ENCODE results near the gene SYNE1.
"Not testable (repeated sequence)": the region's sequence is repeated elsewhere in the genome, so short reads cannot be mapped to it uniquely, and the experiment has no call there.

Gene SYNE1

GRCh38 chr6:152356016-152356415, 281.1 kb downstream of the SYNE1 start:
- DNase-seq, result no peak

DNA sequence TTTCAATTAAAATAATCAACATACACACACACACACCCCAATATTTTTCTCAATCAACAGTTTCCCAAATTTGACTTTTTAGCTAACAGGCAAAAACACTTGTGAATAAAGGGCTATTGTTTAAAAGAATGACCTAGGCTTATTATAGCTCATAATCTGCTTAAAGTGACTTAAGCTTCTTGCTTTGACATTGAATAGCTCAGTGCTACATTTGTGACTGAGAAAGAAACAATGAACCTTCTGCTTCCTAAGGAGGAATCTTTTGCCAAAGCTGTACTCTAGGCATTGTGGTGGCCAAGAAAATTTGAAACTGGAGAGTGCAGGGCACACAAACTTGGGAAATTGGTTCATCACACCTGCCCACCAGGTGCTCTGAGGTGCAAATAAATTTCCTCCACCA, 282.0 kb downstream of the SYNE1 start:
- DNase-seq, result no peak

DNA sequence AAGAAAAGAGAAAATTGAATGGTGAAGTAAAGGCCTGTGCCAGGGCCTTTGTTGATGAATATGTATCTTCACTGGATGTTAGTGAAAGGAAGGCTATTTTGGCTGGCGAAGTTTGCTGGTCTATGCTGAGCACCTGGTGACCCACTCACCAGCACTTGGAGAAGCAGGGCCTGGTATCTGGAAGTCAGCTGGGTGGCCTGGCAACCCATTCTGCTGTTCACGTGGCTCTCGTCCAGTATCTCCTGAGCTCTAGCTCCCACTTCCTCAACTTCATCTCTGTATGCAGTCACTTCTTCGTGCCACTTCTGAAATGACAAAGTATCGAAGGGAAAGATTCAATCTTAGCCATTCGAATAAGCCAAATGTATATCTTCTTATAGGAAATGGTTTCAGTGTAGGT, 283.7 kb downstream of the SYNE1 start:
- DNase-seq, result no peak

DNA sequence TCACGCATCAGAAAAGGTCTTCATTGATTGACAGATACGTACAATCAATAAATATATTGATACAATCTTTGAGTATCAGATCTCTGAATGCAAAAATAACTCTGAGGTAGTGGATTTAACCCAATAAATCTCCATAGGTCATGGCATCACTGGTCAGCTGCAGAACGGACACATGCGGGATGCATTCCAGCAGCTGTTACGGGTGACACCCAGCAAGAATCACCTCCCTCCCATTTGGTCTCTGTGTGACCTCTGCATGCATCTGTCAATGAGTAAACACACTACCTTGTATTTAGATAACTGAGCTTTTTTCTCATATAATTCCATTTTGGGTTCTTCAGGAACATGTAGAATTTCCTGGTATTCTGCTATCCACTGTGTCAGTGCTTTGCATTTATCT, 285.4 kb downstream of the SYNE1 start:
- no peak for DNase-seq

- DNase-seq, result no peak
Measured at GRCh38 chr6:152351110-152351509, 286.1 kb downstream of the SYNE1 start.

- DNase-seq, result no peak
Measured at GRCh38 chr6:152348116-152348515, 289.0 kb downstream of the SYNE1 start.

- no peak for DNase-seq
Measured at GRCh38 chr6:152343735-152344360, 293.3 kb downstream of the SYNE1 start.

DNA sequence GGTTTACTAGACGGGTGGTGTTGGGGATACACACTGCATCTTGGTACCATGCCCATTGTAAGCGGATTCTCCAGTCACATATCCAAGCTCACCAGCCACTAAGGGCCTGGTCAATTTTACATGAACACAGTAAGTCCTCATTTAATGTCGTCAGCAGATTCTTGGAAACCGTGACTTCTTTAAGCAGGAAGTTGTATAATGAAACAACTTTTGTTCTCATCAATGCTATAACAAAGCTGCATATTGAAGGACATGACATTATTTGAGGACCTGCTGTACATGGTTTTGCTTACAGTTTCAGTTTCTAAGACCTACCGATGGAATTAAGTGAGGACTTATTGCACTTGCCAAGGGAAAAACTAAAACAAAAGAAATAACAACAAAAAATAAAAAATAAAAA, 295.6 kb downstream of the SYNE1 start:
- no peak for DNase-seq

- no peak for DNase-seq
Measured at GRCh38 chr6:152338335-152339125, 298.6 kb downstream of the SYNE1 start.

GRCh38 chr6:152334555-152334954, 302.6 kb downstream of the SYNE1 start:
- no peak for DNase-seq

DNA sequence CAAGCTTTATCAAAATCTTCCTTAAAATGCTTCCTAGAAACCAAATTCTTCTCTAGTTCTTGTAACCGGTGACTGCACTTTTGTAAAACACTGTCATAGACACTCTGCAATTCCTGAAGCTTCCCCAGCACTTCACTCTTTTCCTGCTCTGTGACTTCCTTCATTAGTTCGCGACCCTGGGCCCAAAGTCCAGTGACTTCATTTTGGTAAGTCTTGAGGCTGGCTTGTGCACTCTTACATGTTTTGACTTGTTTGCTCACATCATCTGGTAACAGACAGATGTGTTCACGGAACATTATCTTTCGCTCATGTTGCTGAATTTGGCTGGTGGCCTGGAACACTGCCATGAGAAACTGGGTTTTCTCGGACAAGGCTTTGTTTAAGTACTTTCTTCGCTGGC, 306.2 kb downstream of the SYNE1 start:
- DNase-seq, result no peak

DNA sequence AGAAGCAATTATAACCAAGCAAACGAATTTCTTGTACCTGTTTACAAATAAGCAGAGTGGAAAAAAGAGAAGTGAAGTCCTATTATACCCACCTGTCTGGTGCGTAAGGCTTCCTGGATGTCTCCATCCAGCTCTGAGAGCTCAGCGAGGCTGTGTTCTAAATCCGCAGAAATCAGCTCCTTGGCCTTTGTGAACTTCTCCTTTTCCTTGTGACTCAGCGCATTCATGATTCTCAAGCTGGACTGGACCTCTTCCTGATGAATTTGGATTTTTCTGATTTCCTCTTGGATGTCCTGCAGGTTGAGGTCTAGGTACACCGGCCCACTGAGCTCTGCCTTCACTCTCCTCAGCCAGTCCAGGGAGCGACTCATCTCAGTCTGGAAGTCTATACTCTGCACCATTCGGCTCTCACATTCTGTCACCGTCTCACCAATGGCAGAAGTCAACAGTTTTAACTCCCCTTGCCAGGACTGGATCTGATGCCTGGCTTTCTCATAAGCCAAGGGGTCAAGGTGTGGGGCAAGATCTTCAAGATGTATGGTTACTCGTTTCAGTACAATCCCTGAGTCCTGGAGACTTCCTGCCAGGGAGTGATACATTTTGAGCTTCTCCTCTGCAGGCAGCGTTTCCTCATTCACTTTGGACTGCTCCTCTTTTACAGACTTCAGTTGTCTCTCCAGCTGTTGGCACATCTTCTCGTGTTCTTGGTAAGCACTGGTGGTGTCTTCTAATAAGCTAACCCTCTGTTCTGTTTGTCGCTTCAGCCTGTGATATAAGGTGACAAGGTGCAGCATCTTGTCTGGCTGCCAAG, 307.3 kb downstream of the SYNE1 start:
- DNase-seq, result no peak

DNA sequence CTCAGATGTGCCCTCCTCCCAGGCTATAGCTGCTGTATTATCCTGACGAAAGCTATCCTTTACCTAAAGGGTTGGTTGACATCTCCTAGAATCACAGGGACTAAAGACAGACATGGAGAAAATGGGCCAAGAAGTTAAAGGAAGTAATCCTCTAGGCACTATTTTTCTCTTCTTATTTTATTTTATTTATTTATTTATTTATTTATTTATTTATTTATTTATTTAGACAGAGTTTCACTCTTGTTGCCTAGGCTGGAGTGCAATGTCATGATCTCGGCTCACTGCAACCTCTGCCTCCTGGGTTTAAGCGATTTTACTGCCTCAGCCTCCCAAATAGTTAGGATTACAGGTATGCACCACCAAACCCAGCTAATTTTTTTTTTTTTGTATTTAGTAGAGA, 309.0 kb downstream of the SYNE1 start:
- not testable (repeated sequence) for DNase-seq

- no peak for DNase-seq
Measured at GRCh38 chr6:152323376-152323775, 313.8 kb downstream of the SYNE1 start.

- DNase-seq, result no peak
Measured at GRCh38 chr6:152318278-152318677, 318.9 kb downstream of the SYNE1 start.

- no peak for DNase-seq
Measured at GRCh38 chr6:152316024-152316423, 321.1 kb downstream of the SYNE1 start.

GRCh38 chr6:152314483-152314832, 322.7 kb downstream of the SYNE1 start:
- DNase-seq, result no peak

DNA sequence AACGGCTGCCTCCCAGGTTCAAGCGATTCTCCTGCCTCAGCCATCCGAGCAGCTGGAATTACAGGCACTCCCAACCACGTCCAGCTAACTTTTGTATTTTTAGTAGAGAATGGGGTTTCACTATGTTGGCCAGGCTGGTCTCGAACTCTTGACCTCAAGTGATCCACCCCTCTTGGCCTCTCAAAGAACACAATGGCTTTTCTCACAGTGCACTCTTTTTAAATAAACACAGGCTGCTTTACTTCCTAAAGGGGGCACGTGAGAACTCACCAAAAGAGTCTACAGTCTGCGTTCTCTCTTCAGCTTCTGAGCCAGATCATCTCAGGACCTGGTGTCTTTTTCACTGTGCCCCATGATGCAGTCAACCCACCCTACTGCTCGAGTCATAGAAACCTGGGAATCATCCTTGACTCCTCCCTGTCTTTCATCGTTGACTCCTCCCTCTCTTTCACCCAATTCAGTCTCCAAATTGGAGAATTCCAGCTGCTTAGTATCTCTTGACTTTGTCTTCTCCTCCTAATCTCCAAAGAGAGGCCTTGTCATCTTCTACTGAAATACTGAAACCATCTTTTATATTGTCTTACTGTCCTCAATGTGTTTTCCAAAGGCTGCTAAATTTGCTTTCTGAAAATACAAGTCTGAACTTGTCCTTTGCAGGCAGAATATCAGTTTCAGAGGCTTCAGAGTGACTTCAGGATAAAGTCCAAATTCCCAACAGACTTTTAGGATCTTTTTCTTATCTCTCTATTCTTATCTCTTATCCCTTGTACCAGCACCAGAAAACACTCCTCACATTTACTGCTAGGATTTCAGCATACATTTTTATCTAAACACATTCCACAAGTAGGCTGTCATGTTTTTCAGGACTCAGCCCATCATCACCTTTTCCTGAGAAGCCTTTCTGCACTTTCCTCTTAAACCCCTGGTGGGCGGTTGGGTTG, 323.4 kb downstream of the SYNE1 start:
- no peak for DNase-seq

DNA sequence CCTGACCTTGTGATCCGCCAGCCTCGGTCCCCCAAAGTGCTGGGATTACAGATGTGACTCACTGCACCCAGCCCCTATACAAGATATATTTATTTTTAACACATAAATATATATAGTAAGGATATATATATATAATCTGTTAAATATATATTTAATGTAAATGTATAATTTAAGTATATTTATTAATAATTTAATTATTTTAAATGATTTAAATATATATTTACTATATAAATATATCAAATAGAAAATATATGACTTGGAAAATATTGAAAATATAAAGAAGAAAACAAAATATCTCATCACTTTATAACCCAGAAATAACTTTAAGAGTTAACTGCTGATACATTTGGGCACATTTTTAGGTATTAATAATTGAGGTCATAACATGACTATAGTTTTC, 324.7 kb downstream of the SYNE1 start:
- DNase-seq, result no peak

GRCh38 chr6:152310371-152310954, 326.7 kb downstream of the SYNE1 start:
- no peak for DNase-seq

DNA sequence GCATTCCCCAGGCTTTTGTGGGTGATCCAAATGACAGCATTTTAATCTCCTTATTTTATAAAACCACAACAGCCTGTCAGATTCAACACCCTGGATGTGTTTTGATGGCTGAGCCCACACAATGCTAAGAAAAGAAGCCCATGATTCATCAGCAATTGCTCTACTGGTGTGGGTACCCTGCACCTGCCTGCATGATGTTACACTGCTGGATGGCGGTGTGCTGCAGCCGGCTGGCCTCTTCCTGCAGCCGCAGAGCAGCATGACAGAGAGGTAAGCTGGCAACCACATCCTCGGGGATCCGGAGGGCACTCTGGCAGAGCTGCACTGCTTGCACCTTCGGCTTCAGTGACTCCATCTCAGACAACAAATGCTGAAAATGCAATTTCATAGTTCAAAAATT, 327.5 kb downstream of the SYNE1 start:
- DNase-seq, result no peak

DNA sequence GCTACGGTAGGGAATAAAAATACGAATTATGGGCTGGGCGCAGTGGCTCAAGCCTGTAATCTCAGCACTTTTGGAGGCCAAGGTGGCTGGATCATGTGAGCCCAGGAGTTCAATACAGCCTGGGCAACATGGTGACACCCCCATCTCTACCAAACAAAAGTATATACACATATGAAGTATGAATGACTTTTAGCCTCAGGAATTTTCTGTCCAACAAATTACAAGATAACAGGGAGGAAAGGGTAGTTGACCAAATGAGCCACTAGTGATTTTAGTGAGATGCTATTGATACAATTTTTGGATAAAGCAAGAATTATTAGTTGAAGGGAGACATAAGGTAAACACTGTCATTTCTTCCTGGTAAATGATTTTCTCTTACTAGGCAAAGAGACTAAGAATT, 328.2 kb downstream of the SYNE1 start:
- DNase-seq, result no peak

Measured in T1000 (cell line).